Stimulated activated CD4-positive, alpha-beta T cell treated with anti-CD3 and anti-CD28 coated beads, Interleukin-4, amount 100 ng/mL, for 24 hours (primary cell): Measurements from ENCODE around the gene PRDX1.
"Not testable (repeated sequence)": the region's sequence is repeated elsewhere in the genome, so short reads cannot be mapped to it uniquely, and the experiment has no call there.

Source experiments
- DNase-seq: peaks from one replicate; pipeline ENCODE4 v3.0.0-alpha.2; 2020

The PRDX1 gene

GRCh38 chr1:45503462-45504360, 18.0 kb downstream of the PRDX1 start:
- no peak for DNase-seq

GRCh38 chr1:45501505-45501859, 20.2 kb downstream of the PRDX1 start:
- DNase-seq: no peak

GRCh38 chr1:45499415-45499769, 22.3 kb downstream of the PRDX1 start:
- no peak for DNase-seq

- no peak for DNase-seq
Measured at GRCh38 chr1:45498279-45498678, 23.4 kb downstream of the PRDX1 start.

- DNase-seq: peak; percentile 62
Measured at GRCh38 chr1:45493116-45493697, 28.5 kb downstream of the PRDX1 start.

GRCh38 chr1:45492691-45493090, 29.0 kb downstream of the PRDX1 start:
- DNase-seq: no peak

- no peak for DNase-seq
Measured at GRCh38 chr1:45491487-45492260, 30.0 kb downstream of the PRDX1 start.

GRCh38 chr1:45490626-45491486, 30.8 kb downstream of the PRDX1 start, which contains the start of gene TESK2:
TESK2 (minus strand) TSS chr1:45491163; CDS start chr1:45457785, 33,378 bp downstream.
- DNase-seq: peak; percentile 96

- no peak for DNase-seq
Measured at GRCh38 chr1:45490121-45490625, 31.5 kb downstream of the PRDX1 start.

GRCh38 chr1:45489379-45489778, 32.3 kb downstream of the PRDX1 start:
- peak; percentile 60 for DNase-seq

- DNase-seq: no peak
Measured at GRCh38 chr1:45488666-45489377, 32.9 kb downstream of the PRDX1 start.

- DNase-seq: no peak
Measured at GRCh38 chr1:45485949-45486348, 35.7 kb downstream of the PRDX1 start.

- DNase-seq: no peak
Measured at GRCh38 chr1:45479039-45479748, 42.5 kb downstream of the PRDX1 start.

GRCh38 chr1:45478121-45478814, 43.4 kb downstream of the PRDX1 start:
- no peak for DNase-seq

- no peak for DNase-seq
Measured at GRCh38 chr1:45477646-45478045, 44.0 kb downstream of the PRDX1 start.

GRCh38 chr1:45474194-45474593, 47.5 kb downstream of the PRDX1 start:
- DNase-seq: not testable (repeated sequence)

- DNase-seq: no peak
Measured at GRCh38 chr1:45473302-45473701, 48.4 kb downstream of the PRDX1 start.

GRCh38 chr1:45470306-45470798, 51.3 kb downstream of the PRDX1 start:
- DNase-seq: no peak

- DNase-seq: not testable (repeated sequence)
Measured at GRCh38 chr1:45467353-45467752, 54.3 kb downstream of the PRDX1 start.

- no peak for DNase-seq
Measured at GRCh38 chr1:45465277-45465676, 56.4 kb downstream of the PRDX1 start.
